HL-60 (cell line): Measurements from ENCODE around the gene APEH.

Experiments used
- DNase-seq, 2 experiments: peaks; one replicate each; pipeline ENCODE4 v3.0.0-alpha.2; 2010 to 2020; ENCODE audit warnings: low read depth in 1 of 2, low spot score in 1 of 2
- H3K27ac ChIP-seq: fragments of 250-450 bp; sonication (Bioruptor Pico); replicated peaks from 2 replicates; pipeline ENCODE4 v1.5.1; 2020; ENCODE audit warnings: mild to moderate bottlenecking, moderate library complexity
- H3K27me3 ChIP-seq: fragments of 250-450 bp; sonication (Bioruptor Pico); 2 replicates; pipeline ENCODE4 v1.5.1; 2021; ENCODE audit warnings: mild to moderate bottlenecking, moderate library complexity; ENCODE audit not compliant: insufficient read depth, poor library complexity, severe bottlenecking
- H3K4me3 ChIP-seq: replicated peaks from 2 replicates; pipeline ENCODE4 v1.5.1; 2011; ENCODE audit warnings: mild to moderate bottlenecking, control low read depth, low read length; ENCODE audit not compliant: insufficient read depth
- CTCF ChIP-seq: IDR thresholded peaks from one replicate; pipeline ENCODE4 v1.5.1; 2011; ENCODE audit warnings: low read length, control low read depth, inconsistent platforms; ENCODE audit not compliant: insufficient read depth
- GABPA ChIP-seq: IDR thresholded peaks from 2 replicates; pipeline ENCODE4 v1.6.1; 2012; ENCODE audit warnings: low read depth
- POLR2AphosphoS5 ChIP-seq: IDR thresholded peaks from 2 replicates; pipeline ENCODE4 v1.6.1; 2012; ENCODE audit warnings: low read depth
- REST ChIP-seq: IDR thresholded peaks from 2 replicates; pipeline ENCODE4 v1.6.1; 2012; ENCODE audit warnings: low read depth; ENCODE audit not compliant: insufficient replicate concordance
- SPI1 ChIP-seq: IDR thresholded peaks from 2 replicates; pipeline ENCODE4 v1.6.1; 2012; ENCODE audit warnings: low read depth, mild to moderate bottlenecking, borderline replicate concordance

The APEH gene

GRCh38 chr3:49629451-49629850, 44.7 kb upstream of the APEH start:
- Histone ChIP-seq H3K27me3 (no peaks in the 10 kb centered on the region), H3K27ac (no peak overlapping the region), H3K4me3 (no peak overlapping the region)
- TF ChIP-seq GABPA (no peak), REST (no peak), CTCF (no peak), SPI1 (no peak), POLR2AphosphoS5 (no peak)
- DNase-seq: no peak

- no peak overlapping the region for H3K4me3 ChIP-seq
- no peak for DNase-seq
- H3K27ac ChIP-seq: no peak overlapping the region
- no peaks in the 10 kb centered on the region for H3K27me3 ChIP-seq
- no peak for TF ChIP-seq CTCF
- no peak for TF ChIP-seq GABPA
- TF ChIP-seq REST: no peak
- TF ChIP-seq SPI1: no peak
- no peak for TF ChIP-seq POLR2AphosphoS5
These were observed 44.3 kb upstream of the APEH start for GRCh38 chr3:49629866-49630265.

- no peak for DNase-seq
- Histone ChIP-seq H3K27me3 (no peaks in the 10 kb centered on the region), H3K4me3 (no peak overlapping the region), H3K27ac (no peak overlapping the region)
- no peak for TF ChIP-seq POLR2AphosphoS5
- no peak for TF ChIP-seq CTCF
These were observed 43.4 kb upstream of the APEH start for GRCh38 chr3:49630784-49631183.

GRCh38 chr3:49634736-49635135, 39.4 kb upstream of the APEH start:
- no peaks in the 10 kb centered on the region for H3K27me3 ChIP-seq
- no peak for TF ChIP-seq SPI1
- TF ChIP-seq CTCF: no peak
- no peak for TF ChIP-seq GABPA
- no peak for TF ChIP-seq POLR2AphosphoS5
- TF ChIP-seq REST: no peak
- no peak overlapping the region for H3K4me3 ChIP-seq
- DNase-seq: no peak
- H3K27ac ChIP-seq: no peak overlapping the region
